Smooth muscle cell of the umbilical artery (primary cell): ENCODE measurements around the gene CLDN18. TPM values are rescaled to one million over a fixed set of nuclear protein-coding genes. Genes with fewer than 3 reads are reported as not detected.

ENCODE experiments used
- total RNA-seq: library from RNA; depleted of rRNA; stranded (reverse); fragments of >200 nt; gene quantifications from 2 replicates; pipeline ENCODE4 v1.2.3, GENCODE V29; 2014

CLDN18 gene
- not detected in 2 replicates for total RNA-seq

GRCh38 chr3:138009476-138010272 is at the start of gene CLDN18:
CLDN18 (plus strand) TSS chr3:138010165; CDS start chr3:138010226, 61 bp downstream.

Other genes with a start within 250 kb of the CLDN18 start
- not detected in 2 replicates for gene SOX14, start 245.8 kb upstream of the CLDN18 start, total RNA-seq
- 25.2 and 31.9 TPM in 2 replicates for gene DZIP1L, start 105.4 kb downstream of the CLDN18 start, total RNA-seq
- not detected in 2 replicates for gene A4GNT, start 122.2 kb downstream of the CLDN18 start, total RNA-seq
- gene DBR1, start 164.8 kb downstream of the CLDN18 start, total RNA-seq = 13.4 and 14.8 TPM in 2 replicates
- gene ARMC8, start 177.1 kb downstream of the CLDN18 start, total RNA-seq = 46.6 and 51.7 TPM in 2 replicates